ENCODE measurements around the gene SANBR. TPM values are rescaled to one million over a fixed set of nuclear protein-coding genes. Genes with fewer than 3 reads are reported as not detected.

SANBR gene
- total and polyA plus RNA-seq, 2 of the 13 experiments (the other 11 are each of a cell fraction or from before 2014, with no cell fraction given), result 9.8 to 20.9 TPM

DNA sequence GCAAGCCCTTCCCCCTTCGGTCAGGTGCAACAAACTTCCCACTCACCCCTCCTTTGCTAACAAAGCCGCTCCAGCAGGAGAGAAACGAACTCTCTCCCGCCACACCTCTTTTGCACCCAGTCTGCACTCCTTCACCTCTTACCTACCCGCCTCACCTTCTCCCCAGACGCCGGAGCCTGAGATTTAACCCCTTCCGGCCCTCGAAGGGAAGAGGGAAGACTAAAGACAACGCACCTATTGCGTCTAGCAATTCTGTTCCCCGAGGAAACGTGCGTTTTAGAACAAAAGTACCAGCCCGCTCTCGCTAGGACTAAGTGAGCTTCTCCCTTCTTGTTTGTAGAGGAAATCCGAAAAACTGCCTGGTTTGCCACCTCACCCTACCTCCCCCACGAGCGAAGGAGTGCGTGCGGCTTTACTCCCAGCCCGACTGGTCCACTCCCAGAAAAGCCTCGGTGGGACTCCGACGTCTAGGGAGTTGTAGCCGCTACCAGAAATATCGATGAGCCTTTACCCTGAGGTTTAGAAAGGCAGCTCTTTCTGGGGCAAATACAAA lies 48.6 kb upstream of the SANBR start (continued):
- TF ChIP-seq ZBTB7A (CRISPR knock-in tag; IDR thresholded peaks at IDR 0.05), result no peak
- TF ChIP-seq, protein P1, sequence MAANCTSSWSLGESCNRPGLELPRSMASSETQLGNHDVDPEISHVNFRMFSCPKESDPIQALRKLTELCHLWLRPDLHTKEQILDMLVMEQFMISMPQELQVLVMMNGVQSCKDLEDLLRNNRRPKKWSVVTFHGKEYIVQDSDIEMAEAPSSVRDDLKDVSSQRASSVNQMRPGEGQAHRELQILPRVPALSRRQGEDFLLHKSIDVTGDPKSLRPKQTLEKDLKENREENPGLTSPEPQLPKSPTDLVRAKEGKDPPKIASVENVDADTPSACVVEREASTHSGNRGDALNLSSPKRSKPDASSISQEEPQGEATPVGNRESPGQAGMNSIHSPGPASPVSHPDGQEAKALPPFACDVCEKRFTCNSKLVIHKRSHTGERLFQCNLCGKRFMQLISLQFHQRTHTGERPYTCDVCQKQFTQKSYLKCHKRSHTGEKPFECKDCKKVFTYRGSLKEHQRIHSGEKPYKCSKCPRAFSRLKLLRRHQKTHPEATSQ (CRISPR knock-in tag; IDR thresholded peaks at IDR 0.05; ENCODE audit: borderline replicate concordance), result peak; percentile 27; the same call in 1 of the 2 replicates
- no peak for TF ChIP-seq ZNF292 (CRISPR knock-in tag; IDR thresholded peaks at IDR 0.05; ENCODE audit: borderline replicate concordance, low read depth)
- no peak; the same call in 1 of the 2 replicates for TF ChIP-seq ZNF234 (CRISPR knock-in tag; conservative IDR thresholded peaks at IDR 0.05)
- TF ChIP-seq, protein P2, sequence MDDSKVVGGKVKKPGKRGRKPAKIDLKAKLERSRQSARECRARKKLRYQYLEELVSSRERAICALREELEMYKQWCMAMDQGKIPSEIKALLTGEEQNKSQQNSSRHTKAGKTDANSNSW (CRISPR knock-in tag; IDR thresholded peaks at IDR 0.05; ENCODE audit: borderline replicate concordance), result no peak
- TF ChIP-seq, protein P3, sequence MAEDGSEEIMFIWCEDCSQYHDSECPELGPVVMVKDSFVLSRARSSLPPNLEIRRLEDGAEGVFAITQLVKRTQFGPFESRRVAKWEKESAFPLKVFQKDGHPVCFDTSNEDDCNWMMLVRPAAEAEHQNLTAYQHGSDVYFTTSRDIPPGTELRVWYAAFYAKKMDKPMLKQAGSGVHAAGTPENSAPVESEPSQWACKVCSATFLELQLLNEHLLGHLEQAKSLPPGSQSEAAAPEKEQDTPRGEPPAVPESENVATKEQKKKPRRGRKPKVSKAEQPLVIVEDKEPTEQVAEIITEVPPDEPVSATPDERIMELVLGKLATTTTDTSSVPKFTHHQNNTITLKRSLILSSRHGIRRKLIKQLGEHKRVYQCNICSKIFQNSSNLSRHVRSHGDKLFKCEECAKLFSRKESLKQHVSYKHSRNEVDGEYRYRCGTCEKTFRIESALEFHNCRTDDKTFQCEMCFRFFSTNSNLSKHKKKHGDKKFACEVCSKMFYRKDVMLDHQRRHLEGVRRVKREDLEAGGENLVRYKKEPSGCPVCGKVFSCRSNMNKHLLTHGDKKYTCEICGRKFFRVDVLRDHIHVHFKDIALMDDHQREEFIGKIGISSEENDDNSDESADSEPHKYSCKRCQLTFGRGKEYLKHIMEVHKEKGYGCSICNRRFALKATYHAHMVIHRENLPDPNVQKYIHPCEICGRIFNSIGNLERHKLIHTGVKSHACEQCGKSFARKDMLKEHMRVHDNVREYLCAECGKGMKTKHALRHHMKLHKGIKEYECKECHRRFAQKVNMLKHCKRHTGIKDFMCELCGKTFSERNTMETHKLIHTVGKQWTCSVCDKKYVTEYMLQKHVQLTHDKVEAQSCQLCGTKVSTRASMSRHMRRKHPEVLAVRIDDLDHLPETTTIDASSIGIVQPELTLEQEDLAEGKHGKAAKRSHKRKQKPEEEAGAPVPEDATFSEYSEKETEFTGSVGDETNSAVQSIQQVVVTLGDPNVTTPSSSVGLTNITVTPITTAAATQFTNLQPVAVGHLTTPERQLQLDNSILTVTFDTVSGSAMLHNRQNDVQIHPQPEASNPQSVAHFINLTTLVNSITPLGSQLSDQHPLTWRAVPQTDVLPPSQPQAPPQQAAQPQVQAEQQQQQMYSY (CRISPR knock-in tag; IDR thresholded peaks at IDR 0.05), result no peak
- 0 out of 2 replicates have a peak, but pooled peaks have one; percentile 69 for TF ChIP-seq ZNF441 (CRISPR knock-in tag; IDR thresholded peaks at IDR 0.05; ENCODE audit: borderline replicate concordance)
- TF ChIP-seq ZNF326 (CRISPR knock-in tag; IDR thresholded peaks at IDR 0.05; ENCODE audit: borderline replicate concordance), result no peak
- peak; percentile 66; the same call in 1 of the 2 replicates for TF ChIP-seq ZNF3 (CRISPR knock-in tag; IDR thresholded peaks at IDR 0.05)
- peak; percentile 73; the same call in 1 of the 2 replicates for TF ChIP-seq CBX5 (CRISPR knock-in tag; IDR thresholded peaks at IDR 0.05; ENCODE audit: borderline replicate concordance)
- TF ChIP-seq CCDC6 (CRISPR knock-in tag; IDR thresholded peaks at IDR 0.05), result no peak
- no peak; the same call in none of the 2 replicates for TF ChIP-seq NKX3-1 (CRISPR knock-in tag; IDR thresholded peaks at IDR 0.05)
- TF ChIP-seq YEATS2 (CRISPR knock-in tag; IDR thresholded peaks at IDR 0.05; ENCODE audit: borderline replicate concordance), result peak; percentile 86
- TF ChIP-seq, protein P4, sequence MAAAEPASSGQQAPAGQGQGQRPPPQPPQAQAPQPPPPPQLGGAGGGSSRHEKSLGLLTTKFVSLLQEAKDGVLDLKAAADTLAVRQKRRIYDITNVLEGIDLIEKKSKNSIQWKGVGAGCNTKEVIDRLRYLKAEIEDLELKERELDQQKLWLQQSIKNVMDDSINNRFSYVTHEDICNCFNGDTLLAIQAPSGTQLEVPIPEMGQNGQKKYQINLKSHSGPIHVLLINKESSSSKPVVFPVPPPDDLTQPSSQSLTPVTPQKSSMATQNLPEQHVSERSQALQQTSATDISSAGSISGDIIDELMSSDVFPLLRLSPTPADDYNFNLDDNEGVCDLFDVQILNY (CRISPR knock-in tag; conservative IDR thresholded peaks at IDR 0.05), result no peak
- TF ChIP-seq, protein P5, sequence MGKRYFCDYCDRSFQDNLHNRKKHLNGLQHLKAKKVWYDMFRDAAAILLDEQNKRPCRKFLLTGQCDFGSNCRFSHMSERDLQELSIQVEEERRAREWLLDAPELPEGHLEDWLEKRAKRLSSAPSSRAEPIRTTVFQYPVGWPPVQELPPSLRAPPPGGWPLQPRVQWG (CRISPR knock-in tag; IDR thresholded peaks at IDR 0.05; ENCODE audit: borderline replicate concordance, low read depth), result no peak
- TF ChIP-seq HDAC2 (CRISPR knock-in tag; IDR thresholded peaks at IDR 0.05), result peak; percentile 34; the same call in 1 of the 2 replicates
- TF ChIP-seq GABPA (IDR thresholded peaks at IDR 0.05; ENCODE audit: low read depth, low read length), result peak; percentile 60
- TF ChIP-seq GABPA (CRISPR knock-in tag; IDR thresholded peaks at IDR 0.05; ENCODE audit: low read depth), result peak; percentile 89
- TF ChIP-seq ZNF768 (CRISPR knock-in tag; IDR thresholded peaks at IDR 0.05), result no peak
- TF ChIP-seq ZFP36 (IDR thresholded peaks at IDR 0.05; ENCODE audit: borderline replicate concordance, low read depth, low read length, partially characterized antibody), result no peak
- TF ChIP-seq MIXL1 (CRISPR knock-in tag; IDR thresholded peaks at IDR 0.05), result no peak
- TF ChIP-seq, protein P6, sequence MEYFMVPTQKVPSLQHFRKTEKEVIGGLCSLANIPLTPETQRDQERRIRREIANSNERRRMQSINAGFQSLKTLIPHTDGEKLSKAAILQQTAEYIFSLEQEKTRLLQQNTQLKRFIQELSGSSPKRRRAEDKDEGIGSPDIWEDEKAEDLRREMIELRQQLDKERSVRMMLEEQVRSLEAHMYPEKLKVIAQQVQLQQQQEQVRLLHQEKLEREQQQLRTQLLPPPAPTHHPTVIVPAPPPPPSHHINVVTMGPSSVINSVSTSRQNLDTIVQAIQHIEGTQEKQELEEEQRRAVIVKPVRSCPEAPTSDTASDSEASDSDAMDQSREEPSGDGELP (IDR thresholded peaks at IDR 0.05; ENCODE audit: borderline replicate concordance, low read depth), result no peak
- TF ChIP-seq ZNF747 (CRISPR knock-in tag; IDR thresholded peaks at IDR 0.05; ENCODE audit: borderline replicate concordance), result 0 out of 2 replicates have a peak, but pooled peaks have one; percentile 45
- peak; percentile 36 for TF ChIP-seq RXRB (CRISPR knock-in tag; IDR thresholded peaks at IDR 0.05; ENCODE audit: borderline replicate concordance)
